Prostate gland (tissue), 2 donors: Measurements from ENCODE around the gene TENT5C. TPM values are rescaled to one million over a fixed set of nuclear protein-coding genes. Genes with fewer than 3 reads are reported as not detected.
A peak's percentile ranks its signal among the peaks of the same experiment; 100 is the strongest.
"Not testable (repeated sequence)": the region's sequence is repeated elsewhere in the genome, so short reads cannot be mapped to it uniquely, and the experiment has no call there.

Experiments used
- DNase-seq: peaks from one replicate; pipeline ENCODE4 v3.0.0-alpha.2; 2019; ENCODE audit warnings: low spot score
- H3K27ac ChIP-seq, 2 donors: fragments of 200-600 bp; sonication (generic); 2 replicates each; pipeline ENCODE4 v1.5.1; 2017 to 2019
- H3K27me3 ChIP-seq: fragments of 200-600 bp; sonication (generic); replicated peaks from 2 replicates; pipeline ENCODE4 v1.5.1; 2019; ENCODE audit not compliant: insufficient read depth
- H3K36me3 ChIP-seq, 2 donors: fragments of 200-600 bp; sonication (generic); 1 replicate in 1 of 2; 2 replicates in 1 of 2; pipeline versions ENCODE4 v1.5.1 to v1.8.1; 2017 to 2019
- H3K4me1 ChIP-seq: fragments of 200-600 bp; sonication (generic); replicated peaks from 2 replicates; pipeline ENCODE4 v1.5.1; 2019
- H3K4me3 ChIP-seq, 2 donors: fragments of 200-600 bp; sonication (generic); 2 replicates each; pipeline ENCODE4 v1.5.1; 2017 to 2019
- H3K9me3 ChIP-seq: fragments of 200-600 bp; sonication (generic); 2 replicates; pipeline ENCODE4 v1.5.1; 2017
- CTCF ChIP-seq, 4 experiments: fragments of 200-600 bp in 2 of 4; fragments of 450-650 bp in 2 of 4; sonication (generic) in 2 of 4; IDR thresholded peaks; 1 replicate in 3 of 4; 2 replicates in 1 of 4; pipeline ENCODE4 v1.5.1; 2016 to 2019; ENCODE audit warnings: antibody characterized with exemption in 4 of 4, mild to moderate bottlenecking in 2 of 4, moderate library complexity in 2 of 4
- POLR2A ChIP-seq: fragments of 450-650 bp; IDR thresholded peaks from one replicate; pipeline ENCODE4 v1.6.1; 2016; ENCODE audit warnings: antibody characterized with exemption, mild to moderate bottlenecking
- POLR2AphosphoS5 ChIP-seq: sonication (generic); formaldehyde crosslinking; IDR thresholded peaks from one replicate; pipeline ENCODE4 v1.6.1; 2017; ENCODE audit warnings: antibody characterized with exemption
- WGBS: methylation state at CpG from one replicate; pipeline ENCODE4 v1.1.5; 2018; 5-methylcytosine and 5-hydroxymethylcytosine counted together
- intact Hi-C: fragments of 100-400 bp; cut with DNase I; formaldehyde crosslinking; loops from one replicate; pipeline ENCODE4 v1.14.2; 2022
- total RNA-seq, 2 donors: library from RNA; depleted of rRNA; stranded (reverse); fragments of >200 nt; gene quantifications; one replicate each; pipeline ENCODE4 v1.1.0, GENCODE V29; 2016

TENT5C gene
- 10 to 100 TPM; 23.1 to 28.7 TPM for total RNA-seq

GRCh38 chr1:117605774-117606648 is at the start of gene TENT5C:
TSS of gene TENT5C (plus strand) at chr1:117606048. CDS start at chr1:117622869, 16,821 bp downstream.
- Histone ChIP-seq H3K27ac (peak within 1 kb of the TSS; percentile 92 to 93), H3K36me3 (no peaks in the 10 kb centered on the region), H3K4me3 (peak within 1 kb of the TSS; percentile 75 to 81), H3K9me3 (no peaks in the 10 kb centered on the region), H3K27me3 (no peaks in the 10 kb centered on the region), H3K4me1 (peaks cover 9% of the 10 kb centered on the region)
- TF ChIP-seq POLR2A (peak; percentile 86), CTCF (IDR thresholded peaks at IDR 0.05) (peak in 2 of 4 experiments; percentile 7 to 10), POLR2AphosphoS5 (peak; percentile 88)
- intact Hi-C loops = loop anchor here (2.0 to 5.0 kb wide), 3 partner anchors 69 to 239 kb away; partner anchors contain the start of gene MAN1A2
- WGBS = under 1% methylated on average over 48 of the region's 79 CpGs
- peak; percentile 99 for DNase-seq

- no peaks in the 10 kb centered on the region for H3K4me1 ChIP-seq
- no peaks in the 10 kb centered on the region for H3K36me3 ChIP-seq
- intact Hi-C loops = no loop called here
- H3K4me3 ChIP-seq = no peak overlapping the region
- H3K9me3 ChIP-seq = no peaks in the 10 kb centered on the region
- H3K27me3 ChIP-seq = no peaks in the 10 kb centered on the region
- no peak overlapping the region for H3K27ac ChIP-seq
- DNase-seq = no peak
- no peak for TF ChIP-seq POLR2AphosphoS5
- TF ChIP-seq CTCF (IDR thresholded peaks at IDR 0.05) = no peak
- TF ChIP-seq POLR2A = no peak
Measured at GRCh38 chr1:117556341-117556740, 49.5 kb upstream of the TENT5C start.

- no peaks in the 10 kb centered on the region for H3K9me3 ChIP-seq
- intact Hi-C loops = no loop called here
- DNase-seq = no peak
- no peak overlapping the region for H3K27ac ChIP-seq
- H3K4me3 ChIP-seq = no peak overlapping the region
- no peak for TF ChIP-seq POLR2A
- TF ChIP-seq CTCF (IDR thresholded peaks at IDR 0.05) = no peak
- TF ChIP-seq POLR2AphosphoS5 = no peak
- no peaks in the 10 kb centered on the region for H3K4me1 ChIP-seq
- H3K36me3 ChIP-seq = no peaks in the 10 kb centered on the region
- H3K27me3 ChIP-seq = no peaks in the 10 kb centered on the region
Measured at GRCh38 chr1:117556976-117557375, 48.9 kb upstream of the TENT5C start.

GRCh38 chr1:117558451-117558850 is 47.4 kb upstream of the TENT5C start:
- H3K27ac ChIP-seq, DNase-seq, H3K4me3 ChIP-seq, H3K27me3 ChIP-seq, intact Hi-C loops, H3K36me3 ChIP-seq, H3K4me1 ChIP-seq, H3K9me3 ChIP-seq: not testable (repeated sequence)

GRCh38 chr1:117559139-117559538 is 46.7 kb upstream of the TENT5C start:
- intact Hi-C loops = no loop called here
- no peak for DNase-seq

More at GRCh38 chr1:117559139-117559538, 46.7 kb upstream of the TENT5C start:
- TF ChIP-seq CTCF (IDR thresholded peaks at IDR 0.05) (no peak), POLR2AphosphoS5 (no peak), POLR2A (no peak)
- Histone ChIP-seq H3K9me3 (no peaks in the 10 kb centered on the region), H3K4me1 (peaks cover 7% of the 10 kb centered on the region), H3K4me3 (no peak overlapping the region), H3K27me3 (no peaks in the 10 kb centered on the region), H3K27ac (no peak overlapping the region), H3K36me3 (no peaks in the 10 kb centered on the region)
- WGBS = 98% methylated on average over 3 of the region's 3 CpGs
